Measurements from ENCODE around the gene PCDHA2. TPM values are rescaled to one million over a fixed set of nuclear protein-coding genes. Genes with fewer than 3 reads are reported as not detected.

PCDHA2 gene
- total and polyA plus RNA-seq, 2 of the 8 experiments (the other 6 are each of a cell fraction or from before 2014, with no cell fraction given), result 0.86 to 1.9 TPM

DNA sequence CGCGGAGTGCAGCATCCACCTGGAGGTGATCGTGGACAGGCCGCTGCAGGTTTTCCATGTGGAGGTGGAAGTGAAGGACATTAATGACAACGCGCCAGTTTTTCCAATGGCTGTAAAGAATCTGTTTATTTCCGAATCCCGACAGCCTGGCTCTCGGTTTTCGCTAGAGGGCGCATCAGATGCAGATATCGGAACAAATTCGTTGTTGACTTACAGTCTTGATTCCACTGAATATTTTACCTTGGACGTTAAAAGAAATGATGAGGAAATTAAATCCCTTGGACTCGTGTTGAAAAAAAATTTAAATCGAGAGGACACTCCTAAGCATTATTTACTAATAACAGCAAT lies 6.8 kb downstream of the PCDHA2 start:
- H3K56ac ChIP-seq (replicated peaks; ENCODE audit: insufficient read length, low read depth, low read length), result no peak overlapping the region
- 89% methylated on average over 16 of the region's 16 CpGs; no CpG with 5 or more reads in 1 of the 2 experiments for WGBS, 2 experiments (ENCODE audit: extremely low coverage in 1 of 2, insufficient coverage in 1 of 2, insufficient read length in 1 of 2, insufficient replicate concordance in 2 of 2, low coverage in 1 of 2, low lambda C conversion rate in 2 of 2, missing lambda C conversion rate in 1 of 2)
- POLR2A ChIA-PET (ENCODE audit: partially characterized antibody), result no interaction called here
- H4K8ac ChIP-seq (ENCODE audit: extremely low read depth, insufficient read depth, low read length), result no peak overlapping the region
- DNase-seq (ENCODE audit: low read depth in 1 of 2, low spot score in 2 of 2) (no peak), FAIRE-seq (no peak)
- no peaks in the 10 kb centered on the region for H3K79me1 ChIP-seq (ENCODE audit: low read depth, low read length)
- no peak overlapping the region for H2AK5ac ChIP-seq (ENCODE audit: low read depth, low read length)
- peaks cover 0 to 22% (median 0%) of the 10 kb centered on the region in 4 experiments; a peak in 3 of 8 replicates for H3K36me3 ChIP-seq (ENCODE audit: control insufficient read depth in 2 of 4, insufficient read depth in 4 of 4, low read length in 3 of 4)
- H3K23me2 ChIP-seq (ENCODE audit: low read depth, low read length), result no peaks in the 10 kb centered on the region
- no peaks in the 10 kb centered on the region for H3K27me3 ChIP-seq (replicated peaks in 1 of 4; ENCODE audit: control insufficient read depth in 3 of 4, extremely low read depth in 1 of 4, insufficient read depth in 3 of 4, low read length in 3 of 4)
- H3K14ac ChIP-seq (ENCODE audit: insufficient read length), result no peak overlapping the region
- H2BK20ac ChIP-seq (ENCODE audit: low read length), result no peak overlapping the region
- H3K9ac ChIP-seq (replicated peaks in 1 of 4; ENCODE audit: extremely low read depth in 1 of 4, low read depth in 3 of 4, low read length in 3 of 4), result no peak overlapping the region
- peaks cover 0 to 28% of the 10 kb centered on the region in 2 experiments; a peak in 2 of 4 replicates for H3K9me3 ChIP-seq (ENCODE audit: insufficient read depth in 2 of 2, low read depth in 1 of 2, low read length in 1 of 2)
- no peak overlapping the region for H4K5ac ChIP-seq (ENCODE audit: insufficient read length, low read depth, low read length)
- H3K23ac ChIP-seq (ENCODE audit: insufficient read length), result no peak overlapping the region
- no peak overlapping the region for H4K91ac ChIP-seq (replicated peaks; ENCODE audit: insufficient read length, low read length)
- no peaks in the 10 kb centered on the region for H3K4me1 ChIP-seq (replicated peaks in 1 of 4; ENCODE audit: control insufficient read depth in 3 of 4, insufficient read depth in 4 of 4, low read length in 3 of 4)
- no peak overlapping the region for H3K18ac ChIP-seq (ENCODE audit: extremely low read depth, low read length)
- CTCF ChIA-PET (ENCODE audit: partially characterized antibody), result interaction anchor here (0.6 to 1.6 kb wide), 9 partner anchors 8 to 243 kb away, joined by 3 to 4 read pairs (median 3); partner anchors contain the start of genes PCDHA11 and PCDHA6
- no peak overlapping the region for H3K27ac ChIP-seq (ENCODE audit: low read depth, low read length)
- H2BK15ac ChIP-seq (ENCODE audit: low read length), result no peak overlapping the region
- no peaks in the 10 kb centered on the region for H3K79me2 ChIP-seq (ENCODE audit: control insufficient read depth in 1 of 2, insufficient read depth in 2 of 2, low read length in 2 of 2)
- no peaks in the 10 kb centered on the region for H4K20me1 ChIP-seq (replicated peaks in 1 of 2; ENCODE audit: control insufficient read depth in 1 of 2, insufficient read depth in 2 of 2, low read length in 2 of 2)
- H2BK12ac ChIP-seq (ENCODE audit: low read depth, low read length), result no peak overlapping the region
- H3K4me2 ChIP-seq (ENCODE audit: insufficient read depth in 1 of 2, low read depth in 2 of 2, low read length in 2 of 2), result no peak overlapping the region; a peak in 1 of 4 replicates
- no peak overlapping the region for H2BK120ac ChIP-seq (replicated peaks; ENCODE audit: low read depth, low read length)
- H2BK5ac ChIP-seq (ENCODE audit: low read depth, low read length), result no peak overlapping the region
- no peak overlapping the region for H2AFZ ChIP-seq (ENCODE audit: low read length)
- no peak overlapping the region for H3K4ac ChIP-seq (replicated peaks; ENCODE audit: insufficient read length, low read depth, low read length)
- H3K4me3 ChIP-seq (ENCODE audit: extremely low read depth in 1 of 4, insufficient read depth in 2 of 4, low read depth in 3 of 4, low read length in 4 of 4), result peak overlapping the region in 1 of 4 experiments; percentile 28; a peak in 1 of 8 replicates
- TF ChIP-seq FOSL1 (IDR thresholded peaks at IDR 0.05; ENCODE audit: insufficient read depth, low read depth, low read length), result no peak
